GM19240 (cell line): Measurements from ENCODE around the gene CDH22.

ENCODE experiments used
- DNase-seq: peaks from one replicate; pipeline ENCODE4 v3.0.0; 2011; ENCODE audit warnings: low spot score; ENCODE audit not compliant: insufficient read length

The CDH22 gene

DNA sequence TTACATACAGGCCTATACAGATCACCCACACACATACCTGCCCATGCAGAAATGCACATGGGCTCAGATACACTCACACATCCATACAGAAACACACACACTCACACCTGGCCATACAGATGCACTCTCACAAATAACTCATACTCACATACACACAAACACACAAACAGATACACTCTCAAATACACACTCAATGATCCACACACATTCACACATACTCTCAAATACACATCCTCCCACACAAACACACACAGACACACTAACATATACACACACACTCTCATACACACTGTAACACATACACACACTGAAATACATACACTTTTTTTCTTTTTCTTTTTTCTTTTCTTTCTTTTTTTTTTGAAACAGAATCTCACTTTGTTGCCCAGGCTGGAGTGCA lies 90.7 kb downstream of the CDH22 start:
- no peak for DNase-seq

DNA sequence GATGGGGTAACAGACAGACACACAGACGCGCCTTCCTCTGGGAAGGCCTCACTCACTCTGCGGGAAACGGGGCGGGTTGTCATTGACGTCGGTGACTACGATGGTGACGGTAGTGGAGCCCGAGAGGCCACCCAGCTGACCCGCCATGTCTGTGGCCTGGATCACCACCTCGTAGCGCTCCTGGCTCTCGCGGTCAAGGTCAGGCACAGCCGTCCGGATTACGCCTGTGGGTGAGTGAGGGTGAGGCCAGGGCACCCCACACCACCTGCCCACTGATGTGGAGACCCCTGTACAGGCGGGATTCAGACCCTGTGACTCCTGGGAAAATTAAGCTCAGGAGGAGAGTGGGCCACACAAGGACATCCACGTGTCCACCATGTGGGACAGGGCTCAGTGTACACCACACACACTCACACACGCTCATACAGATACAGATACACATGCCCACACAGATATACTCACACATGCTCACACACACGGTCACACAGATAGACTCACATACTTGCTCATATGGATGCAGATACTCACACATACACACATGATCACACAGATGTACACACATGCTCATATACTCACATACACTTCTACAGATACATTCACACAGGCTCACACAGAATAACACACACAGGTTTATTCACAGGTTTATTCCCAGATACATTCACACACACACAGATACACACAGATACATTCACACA lies 91.4 kb downstream of the CDH22 start:
- no peak for DNase-seq

DNA sequence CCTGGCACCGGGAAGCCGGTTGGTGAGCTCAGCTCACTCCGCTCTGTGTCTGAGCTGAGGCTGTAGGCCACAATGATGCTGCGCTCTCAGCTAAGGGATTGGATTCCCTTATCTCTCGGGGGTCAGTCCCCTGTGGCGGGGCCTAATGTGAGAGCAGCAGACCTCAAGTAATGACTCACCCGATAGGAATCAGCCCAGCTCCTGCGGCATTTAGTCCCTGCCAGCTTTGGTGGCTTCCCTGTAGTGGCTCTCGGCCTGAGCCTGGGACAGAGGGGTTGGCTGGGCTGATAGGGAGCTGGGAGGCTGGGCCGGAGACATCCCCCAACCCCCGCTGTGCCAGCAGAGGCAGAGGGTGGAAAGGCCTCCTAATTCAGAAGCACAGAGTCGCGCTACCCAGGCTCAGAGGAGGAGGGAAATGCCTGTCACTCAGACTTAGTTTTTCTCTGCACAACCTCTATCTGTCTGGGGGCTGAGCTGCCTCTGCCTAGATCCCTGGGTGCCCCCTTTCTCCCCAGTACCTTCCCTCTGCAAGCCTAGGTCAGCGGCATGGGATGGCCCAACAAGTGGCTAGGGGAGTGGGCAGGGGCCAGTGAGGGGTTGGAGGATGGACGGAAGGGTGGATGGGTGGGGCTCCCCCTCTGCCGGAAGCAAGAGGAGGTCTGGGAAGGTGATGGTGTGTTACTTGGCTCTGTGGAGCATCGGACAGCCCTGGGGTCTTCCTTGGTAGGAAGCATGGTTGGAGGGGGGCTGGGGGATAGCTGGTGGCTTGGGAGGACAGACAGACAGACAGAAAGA lies 92.2 kb downstream of the CDH22 start:
- DNase-seq, result no peak

DNA sequence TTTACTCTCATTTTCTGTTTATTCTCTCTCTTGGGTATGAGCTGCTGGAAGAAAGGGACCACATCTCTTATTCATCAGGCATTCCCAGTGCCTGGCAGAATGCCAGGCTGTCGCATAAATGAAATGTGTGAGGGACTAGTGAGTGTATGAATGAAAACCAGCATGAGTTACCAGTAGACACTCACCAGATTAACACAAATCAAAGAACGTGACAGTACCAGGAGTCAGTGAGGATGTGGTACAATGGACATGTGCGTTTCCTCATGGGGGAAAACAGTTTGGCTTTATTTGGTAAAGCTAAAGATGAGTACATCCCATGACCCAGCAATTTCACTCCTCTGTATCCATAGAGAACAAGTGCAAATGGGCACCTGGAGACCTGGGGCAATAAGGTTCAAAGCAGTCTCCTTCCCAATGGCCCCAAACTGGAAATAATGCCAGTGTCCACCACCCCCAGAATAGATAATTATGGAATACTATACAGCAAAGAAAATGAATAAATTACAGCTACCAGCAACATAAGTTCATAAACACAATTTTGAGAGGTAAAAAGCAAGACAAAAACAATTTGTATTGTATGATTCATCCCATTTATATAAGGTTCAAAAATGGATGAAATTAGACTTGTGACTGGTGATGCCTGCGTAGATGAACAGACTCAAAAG lies 93.3 kb downstream of the CDH22 start:
- no peak for DNase-seq

DNA sequence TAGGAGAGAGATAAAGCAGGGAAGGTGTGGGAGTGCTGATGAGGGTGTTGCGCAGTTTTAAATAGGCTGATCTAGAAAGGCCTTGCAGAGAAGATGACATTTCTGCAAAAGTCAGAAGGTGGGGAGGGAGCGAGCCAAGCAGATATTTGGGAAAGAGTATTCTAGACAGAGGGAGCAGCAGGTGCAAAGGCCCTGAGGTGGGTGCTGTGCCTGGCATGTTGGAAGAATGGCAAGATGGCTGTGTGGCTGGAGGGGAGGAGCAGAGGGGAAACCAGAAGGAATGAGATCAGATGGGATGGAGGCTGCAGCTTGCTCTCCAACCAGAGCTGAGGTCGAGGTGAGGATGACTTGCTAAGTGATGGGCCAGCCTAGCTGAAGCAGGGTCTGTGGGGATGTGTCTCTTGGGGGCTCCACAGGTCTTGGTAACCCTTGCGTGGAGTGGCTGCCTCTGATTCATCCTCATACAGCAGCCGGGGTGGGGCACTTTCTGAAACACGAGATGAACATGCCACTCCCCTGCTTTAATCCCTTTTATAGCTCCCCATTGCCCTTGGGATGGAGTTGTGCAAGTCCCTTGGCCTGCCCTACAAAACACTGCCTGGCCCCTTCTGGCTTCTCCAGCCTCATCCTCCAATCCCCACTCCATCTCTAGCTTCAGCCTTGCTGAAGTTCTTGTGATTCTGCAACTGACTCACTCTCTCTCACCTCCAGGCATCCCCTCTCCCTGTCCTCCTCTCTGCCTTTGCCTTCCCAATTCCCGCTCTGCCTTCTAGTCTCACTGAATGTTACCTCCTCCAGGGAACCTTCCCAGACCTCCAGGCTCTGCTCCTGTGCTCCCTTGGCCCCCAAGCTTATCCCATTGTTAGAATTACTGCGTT lies 94.1 kb downstream of the CDH22 start:
- no peak for DNase-seq

DNA sequence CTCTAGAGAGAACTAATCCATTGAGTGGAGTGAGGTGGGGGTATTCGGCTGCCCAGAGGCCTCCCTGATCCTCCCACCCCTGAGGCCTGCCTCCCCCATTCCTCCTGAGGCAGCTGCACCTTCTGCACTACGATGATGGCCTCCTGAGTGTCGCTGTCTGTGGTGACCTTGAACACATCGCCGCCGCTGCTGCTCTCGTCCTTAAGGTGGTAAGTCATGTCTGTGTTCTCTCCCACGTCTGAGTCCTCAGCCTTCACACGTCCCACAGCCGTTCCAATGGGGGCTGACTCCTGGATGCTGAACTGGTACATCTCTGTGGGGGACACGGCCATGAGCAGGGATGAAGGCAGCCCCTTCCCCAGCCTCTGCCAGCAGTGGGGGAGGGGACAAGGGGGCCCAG lies 95.4 kb downstream of the CDH22 start:
- DNase-seq, result no peak

DNA sequence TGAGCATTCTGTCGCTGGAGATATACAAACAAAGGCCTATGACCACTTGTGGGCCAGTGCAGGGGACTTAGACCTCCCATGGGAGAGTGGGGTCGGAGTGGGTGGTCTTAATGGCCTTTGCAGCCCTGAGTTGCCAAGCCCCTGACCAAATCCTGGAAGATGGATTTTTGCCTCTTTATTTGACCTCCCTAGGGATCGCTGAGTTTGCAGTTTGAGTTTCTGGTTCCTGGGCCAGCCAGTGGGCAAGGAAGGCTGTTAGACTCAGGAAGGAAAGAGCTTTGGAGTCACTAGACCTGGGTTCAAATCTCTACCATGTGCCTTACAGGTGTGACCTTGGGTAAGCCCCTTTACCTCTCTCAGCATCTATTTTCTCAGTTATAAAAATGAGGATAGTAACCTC lies 96.0 kb downstream of the CDH22 start:
- DNase-seq, result no peak

DNA sequence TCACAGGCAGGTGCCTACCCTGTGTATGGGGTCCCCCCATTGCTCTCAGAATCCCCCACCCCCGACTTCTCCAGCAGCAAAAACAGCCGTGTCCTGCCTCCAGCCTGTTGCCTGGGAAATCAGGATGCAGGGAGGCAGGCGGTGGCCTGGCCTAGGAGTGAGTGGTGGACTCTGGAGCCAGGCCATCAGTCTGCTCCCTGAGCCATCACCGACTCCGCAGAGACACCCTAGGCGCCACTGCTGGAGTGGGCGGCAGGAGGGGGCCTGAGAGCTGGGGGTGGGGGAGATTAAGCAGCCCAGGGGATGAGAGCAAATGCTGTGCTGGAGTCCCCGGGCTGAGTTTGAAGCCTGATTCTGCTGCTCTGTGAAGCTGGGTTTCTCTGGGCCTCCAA lies 97.0 kb downstream of the CDH22 start:
- no peak for DNase-seq

DNA sequence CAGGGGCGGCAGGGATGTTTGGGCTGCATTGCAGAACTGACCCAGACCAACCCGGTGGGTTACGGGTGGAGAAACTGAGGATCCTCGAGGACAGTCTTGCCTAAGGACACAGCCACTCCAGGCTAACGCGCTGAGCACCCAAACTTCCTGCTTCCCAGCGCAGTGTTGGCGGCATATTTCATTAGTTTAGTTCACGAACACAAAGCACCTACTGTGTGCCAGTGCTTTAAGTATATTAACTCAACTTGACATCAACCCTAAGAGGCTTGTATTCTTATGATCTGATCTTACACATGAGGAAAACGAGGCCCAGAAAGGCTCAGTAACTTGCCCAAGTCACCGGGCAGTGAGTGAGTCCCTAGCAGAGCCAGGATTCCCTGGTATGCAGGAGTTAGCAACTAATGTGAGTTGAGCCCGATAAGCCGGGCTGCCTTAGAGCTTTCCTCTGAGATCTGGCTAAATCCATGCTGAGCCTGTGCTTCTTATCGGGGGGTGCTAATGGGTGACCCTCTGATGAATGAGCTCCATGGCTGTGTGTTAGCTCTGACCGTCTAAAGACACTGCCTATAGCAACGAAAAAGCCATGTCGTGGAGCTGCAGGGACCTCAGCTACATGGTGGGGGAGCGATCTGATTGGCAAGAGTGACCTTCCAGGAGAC lies 97.5 kb downstream of the CDH22 start:
- DNase-seq, result no peak

DNA sequence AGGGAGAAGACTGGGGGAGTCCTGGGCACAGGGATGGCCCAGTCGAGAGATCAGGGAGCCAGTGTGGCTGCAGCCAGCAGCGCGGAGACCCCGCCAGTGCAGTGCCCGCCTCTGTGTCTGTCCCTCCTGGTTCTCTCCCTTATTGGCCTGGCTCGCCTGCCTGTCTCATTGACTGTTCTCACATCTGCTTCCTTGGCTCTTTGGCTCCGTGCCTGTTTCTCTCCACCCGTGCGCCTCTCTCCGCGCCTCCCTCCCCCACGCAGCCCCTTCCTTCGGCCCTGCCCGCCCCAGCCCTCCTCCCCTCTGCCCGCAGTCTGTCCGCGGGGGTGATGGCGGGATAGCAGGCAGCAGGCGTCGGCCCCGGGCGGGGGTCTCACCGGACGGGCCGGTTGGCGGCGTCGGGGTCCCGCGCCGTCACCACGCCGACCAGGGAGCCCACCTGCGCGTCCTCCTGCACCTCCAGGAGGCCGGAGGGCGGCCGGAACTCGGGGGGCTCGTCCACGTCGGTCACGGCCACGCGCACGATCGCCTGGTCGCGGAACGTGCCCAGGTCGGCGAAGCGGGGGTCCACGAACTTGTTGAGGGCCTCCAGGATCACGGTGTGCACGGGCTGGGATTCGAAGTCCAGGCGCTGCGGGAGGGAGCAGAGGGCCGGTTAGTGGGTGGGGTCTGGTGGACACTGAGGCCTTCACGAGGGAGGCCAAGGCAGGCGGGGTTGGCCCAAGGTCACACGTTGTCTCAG lies 98.2 kb downstream of the CDH22 start:
- DNase-seq, result no peak

DNA sequence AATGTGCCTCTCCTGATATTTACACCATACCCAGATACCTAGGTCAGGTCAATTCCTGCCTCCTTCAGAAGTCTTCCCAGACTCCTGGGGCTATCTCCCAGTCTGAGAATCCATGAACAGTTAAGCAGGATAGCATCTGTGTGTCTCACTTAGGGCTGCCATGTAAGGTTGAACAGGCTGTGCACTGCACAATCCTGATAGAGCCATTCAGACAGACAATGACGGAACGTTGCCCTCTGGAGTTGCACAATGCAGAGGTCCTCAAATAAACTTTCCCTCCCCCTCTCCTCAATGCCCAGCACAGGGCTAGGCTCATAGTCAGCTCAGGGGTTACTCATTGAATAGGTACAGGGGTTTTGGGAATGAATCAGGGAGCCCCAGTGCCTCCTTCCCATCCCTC lies 100.5 kb downstream of the CDH22 start:
- DNase-seq, result no peak

DNA sequence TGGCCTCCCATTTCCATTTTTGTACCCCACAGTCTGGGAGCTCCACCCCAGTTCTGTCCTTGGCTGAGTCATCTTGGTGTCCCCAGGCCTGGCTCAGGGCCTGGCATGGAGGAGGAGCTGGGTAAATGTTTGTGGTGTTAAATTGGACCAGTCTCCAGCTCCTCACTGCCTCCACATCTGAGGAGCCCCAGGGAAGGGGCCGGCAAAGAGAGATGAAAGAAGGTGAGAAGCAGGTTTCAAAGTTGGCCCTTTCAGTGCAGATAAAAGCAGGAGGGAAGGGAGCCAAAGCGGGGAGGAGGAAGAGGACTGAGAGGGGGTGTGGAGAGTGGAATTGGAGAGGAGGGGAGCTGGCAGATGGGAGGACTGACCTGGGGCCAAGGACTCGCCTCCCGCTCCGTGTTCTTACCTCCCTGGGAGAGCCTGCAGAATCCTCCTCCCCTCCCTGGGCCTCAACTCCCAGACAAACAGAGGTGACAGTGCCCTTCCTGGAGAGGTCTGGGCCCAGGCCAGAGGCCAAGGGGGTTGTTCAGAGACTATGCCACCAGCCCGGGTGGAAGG lies 101.2 kb downstream of the CDH22 start:
- DNase-seq, result no peak

DNA sequence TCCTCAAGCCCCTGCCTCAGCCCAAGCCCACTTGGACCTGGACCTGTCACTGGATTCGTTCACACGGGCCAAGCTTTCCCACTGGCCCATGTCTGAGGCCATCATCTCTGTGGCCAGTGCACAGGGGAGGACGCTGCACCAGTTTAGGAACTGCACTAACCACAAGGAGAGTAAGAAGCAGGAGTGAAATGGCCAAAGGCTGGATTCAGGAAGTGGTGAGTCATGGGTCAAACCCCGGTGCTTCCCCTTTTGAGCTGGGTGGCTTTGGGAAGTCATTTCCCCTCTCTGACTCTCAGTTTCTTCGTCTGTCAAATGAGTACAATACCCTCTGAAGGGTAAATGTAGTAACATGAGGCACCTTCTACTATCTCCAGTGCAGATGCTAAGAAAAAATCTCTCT lies 102.3 kb downstream of the CDH22 start:
- DNase-seq, result peak; percentile 42

DNA sequence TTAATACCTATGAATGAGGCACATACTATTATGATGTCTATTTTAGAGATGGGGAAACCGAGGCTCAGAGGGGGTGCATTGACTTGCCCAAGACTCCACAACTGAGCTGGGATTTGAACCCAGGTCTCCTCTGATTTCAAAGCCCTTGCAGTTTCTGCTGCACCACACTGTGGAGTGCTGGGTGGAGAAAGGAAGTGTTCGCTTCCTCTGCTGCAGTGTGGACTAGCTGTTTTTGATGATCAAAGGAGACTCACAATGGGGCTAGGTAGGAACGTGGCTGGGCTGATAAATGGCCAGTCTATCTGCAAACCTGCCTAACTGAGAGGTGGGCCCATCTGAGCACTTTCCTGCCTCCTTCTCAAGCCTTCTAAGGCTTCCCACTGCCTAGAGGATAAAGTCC lies 102.9 kb downstream of the CDH22 start:
- no peak for DNase-seq

DNA sequence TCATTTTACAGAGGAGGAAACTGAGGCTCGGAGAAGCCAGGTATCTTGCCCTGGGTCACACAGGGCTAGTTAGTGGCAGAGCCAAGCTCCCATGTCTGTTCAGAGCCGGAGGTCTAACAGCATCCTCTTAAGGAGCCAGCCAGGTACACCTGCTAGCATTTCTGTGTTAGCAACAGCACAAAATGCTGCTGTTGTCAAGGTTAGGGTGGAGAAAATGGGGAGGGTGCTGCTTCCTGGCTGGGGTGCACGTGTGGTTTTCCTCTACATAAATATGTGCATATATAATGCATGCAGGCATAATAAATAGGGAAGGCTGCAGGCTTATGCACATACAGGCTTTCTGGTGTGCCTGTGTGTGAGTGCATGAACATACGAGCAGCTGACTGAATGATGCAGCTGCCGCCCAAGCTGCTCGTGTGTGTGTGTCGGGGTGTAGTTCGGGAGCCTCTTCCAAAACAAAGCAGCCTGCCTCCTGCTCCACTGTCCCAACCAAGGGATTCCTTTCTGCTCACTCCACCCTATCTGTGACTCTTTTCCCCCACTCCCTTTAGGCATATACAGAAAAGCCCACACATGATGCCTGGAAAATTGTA lies 103.6 kb downstream of the CDH22 start:
- no peak for DNase-seq

DNA sequence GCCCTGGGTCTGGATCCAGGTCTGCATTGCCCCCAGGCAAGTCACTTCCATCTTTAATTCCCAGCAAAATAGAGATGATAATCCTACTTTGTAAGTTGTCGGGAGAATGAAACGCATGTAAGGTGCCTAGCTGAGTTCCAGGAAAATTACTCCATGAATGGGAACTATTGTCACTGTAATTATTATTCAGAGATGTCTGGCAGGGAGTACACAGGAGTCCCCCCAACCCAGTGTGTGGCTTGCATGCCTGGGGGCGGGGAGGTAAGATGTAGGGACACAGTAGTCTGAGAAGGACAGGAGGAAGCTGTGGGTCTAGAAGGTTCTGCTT lies 104.8 kb downstream of the CDH22 start:
- no peak for DNase-seq

DNA sequence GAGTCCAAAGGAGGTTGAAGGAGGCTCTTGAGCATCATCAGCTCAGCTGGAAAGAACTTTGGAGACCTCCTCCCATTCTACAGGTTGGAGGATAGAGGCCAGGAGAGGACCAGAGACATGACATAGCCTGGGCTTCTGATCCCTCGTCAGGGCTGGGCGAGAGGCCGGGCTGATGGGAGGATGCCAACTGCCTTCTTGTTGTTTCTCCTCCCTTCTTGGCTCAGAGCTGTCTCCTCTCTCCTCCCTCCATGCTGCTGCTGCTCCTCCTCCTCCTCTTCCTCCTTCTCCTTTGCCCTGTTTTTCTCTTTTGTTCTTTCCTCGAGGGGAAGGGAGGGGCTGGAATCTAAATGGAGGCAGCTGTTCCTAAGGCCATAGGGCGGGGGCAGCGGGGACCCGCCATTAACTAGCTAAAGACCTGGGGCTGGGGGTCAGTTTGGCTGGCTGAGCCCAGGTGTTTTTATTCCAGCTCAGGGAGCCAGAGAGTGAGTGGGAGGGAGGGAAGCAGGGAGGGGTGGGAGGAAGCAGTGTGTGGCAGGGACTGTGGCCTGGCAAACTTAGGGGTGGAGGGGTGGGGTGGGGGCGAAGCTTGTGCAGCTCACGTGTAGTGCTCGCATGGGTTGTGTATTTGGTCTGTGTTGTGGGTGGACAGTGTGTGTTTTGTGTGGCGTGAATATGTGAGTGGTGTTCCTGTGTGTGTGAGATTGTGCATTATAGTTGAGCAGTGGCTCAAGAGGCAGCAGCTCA lies 105.4 kb downstream of the CDH22 start:
- no peak for DNase-seq

DNA sequence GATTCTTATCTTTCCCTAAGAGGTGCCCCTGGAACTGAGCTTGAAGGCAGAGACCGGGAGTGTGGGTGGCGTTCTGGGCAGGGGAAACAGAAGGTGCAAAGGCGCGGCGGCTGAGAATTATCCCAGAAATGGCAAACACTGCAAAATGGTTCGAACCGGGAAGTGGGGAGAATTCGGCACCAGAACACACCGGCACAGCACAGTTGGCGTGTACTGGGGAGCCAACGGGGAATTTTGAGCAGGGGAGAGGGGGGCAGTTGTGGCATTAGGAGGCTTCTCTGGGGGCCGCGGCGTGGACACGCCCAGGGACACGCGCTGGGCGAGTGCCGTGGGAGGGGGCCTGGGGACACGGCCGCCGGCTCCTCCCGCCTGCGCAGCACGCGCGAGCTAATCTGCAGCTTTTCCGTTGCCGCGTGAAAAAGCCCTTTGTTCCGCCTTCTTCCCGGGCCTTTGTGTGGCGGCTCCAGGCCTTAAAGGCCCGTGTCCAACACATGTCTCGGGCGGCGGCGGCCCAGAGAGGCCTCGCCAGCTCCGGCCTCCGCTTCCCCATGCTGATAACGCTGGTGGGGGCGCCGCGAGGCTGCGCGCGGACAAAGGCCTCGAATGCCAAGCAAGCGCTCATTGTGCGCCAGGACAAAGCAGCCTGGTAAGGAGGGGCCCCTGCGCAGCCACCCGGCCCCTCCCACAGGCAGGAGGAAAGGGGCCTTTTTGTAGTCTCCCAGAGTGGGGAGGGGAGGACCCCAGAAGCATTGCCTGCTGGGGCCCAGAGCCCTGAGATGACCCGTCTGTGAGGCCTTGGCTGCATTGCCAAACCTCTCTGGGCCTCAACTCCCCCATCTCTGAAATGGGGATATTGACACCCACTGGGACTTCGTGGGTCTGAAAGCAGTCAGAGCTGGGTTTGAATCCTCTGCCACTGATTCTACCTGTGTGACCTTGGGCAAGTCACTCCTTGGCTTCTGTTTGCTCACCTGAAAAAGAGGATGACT lies 107.4 kb downstream of the CDH22 start:
- no peak for DNase-seq
